NCI-H2107 treated with DMSO at 0.1 percent for 48 hours (cell line): Measurements from ENCODE around the gene NPM1.
A peak's percentile ranks its signal among the peaks of the same experiment; 100 is the strongest.
"Not testable (repeated sequence)": the region's sequence is repeated elsewhere in the genome, so short reads cannot be mapped to it uniquely, and the experiment has no call there.

ENCODE experiments used
- DNase-seq: peaks from one replicate; lab custom pipeline; 2025; ENCODE audit not compliant: unreplicated experiment; lab: John Stamatoyannopoulos, UW

The NPM1 gene, protein sequence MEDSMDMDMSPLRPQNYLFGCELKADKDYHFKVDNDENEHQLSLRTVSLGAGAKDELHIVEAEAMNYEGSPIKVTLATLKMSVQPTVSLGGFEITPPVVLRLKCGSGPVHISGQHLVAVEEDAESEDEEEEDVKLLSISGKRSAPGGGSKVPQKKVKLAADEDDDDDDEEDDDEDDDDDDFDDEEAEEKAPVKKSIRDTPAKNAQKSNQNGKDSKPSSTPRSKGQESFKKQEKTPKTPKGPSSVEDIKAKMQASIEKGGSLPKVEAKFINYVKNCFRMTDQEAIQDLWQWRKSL

DNA sequence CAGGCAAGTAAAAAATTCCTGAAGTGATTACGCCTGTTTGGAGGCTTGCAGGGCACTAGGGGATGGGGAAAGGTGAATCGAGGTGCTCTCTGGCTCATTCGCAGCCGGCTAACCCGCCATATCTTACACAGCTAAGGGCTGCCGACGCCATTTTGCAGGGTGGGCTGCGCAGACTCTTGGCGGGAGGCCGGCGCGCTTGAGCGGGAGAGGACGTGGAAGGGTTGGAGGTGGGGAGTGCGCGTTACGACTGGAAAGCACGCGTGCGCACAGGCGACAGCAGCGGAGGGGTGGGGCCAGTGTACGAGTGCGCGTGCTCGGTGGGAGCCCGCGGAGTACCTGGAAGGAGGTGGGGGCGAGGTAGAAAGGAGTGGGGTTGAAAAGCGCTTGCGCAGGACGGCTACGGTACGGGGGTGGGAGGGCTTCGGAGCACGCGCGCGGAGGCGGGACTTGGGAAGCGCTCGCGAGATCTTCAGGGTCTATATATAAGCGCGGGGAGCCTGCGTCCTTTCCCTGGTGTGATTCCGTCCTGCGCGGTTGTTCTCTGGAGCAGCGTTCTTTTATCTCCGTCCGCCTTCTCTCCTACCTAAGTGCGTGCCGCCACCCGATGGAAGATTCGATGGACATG lies at the start of gene NPM1:
TSS of gene NPM1 (plus strand) at position 505 of the 625 bp plus-strand sequence. CDS start at position 605, 100 bp downstream.
- DNase-seq: peak; percentile 89

DNA sequence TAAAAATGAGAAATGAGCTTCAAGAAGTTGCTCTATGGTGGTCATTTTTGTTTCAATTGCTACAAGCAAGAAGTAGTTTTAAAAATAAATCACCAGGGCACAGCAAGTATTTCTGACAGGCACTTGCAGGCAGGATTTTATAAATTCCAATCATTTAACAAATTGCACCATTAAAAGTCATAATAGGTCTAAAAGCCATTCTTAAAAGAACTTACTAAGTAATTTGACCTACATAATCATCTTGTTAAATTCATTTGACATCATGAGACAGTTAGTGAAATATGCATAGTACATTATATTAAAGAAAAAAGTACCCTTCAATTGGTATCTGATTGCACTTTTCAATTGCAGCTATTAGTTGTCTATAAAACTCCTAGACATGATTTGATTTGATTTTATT lies 47.6 kb upstream of the NPM1 start:
- DNase-seq: no peak

DNA sequence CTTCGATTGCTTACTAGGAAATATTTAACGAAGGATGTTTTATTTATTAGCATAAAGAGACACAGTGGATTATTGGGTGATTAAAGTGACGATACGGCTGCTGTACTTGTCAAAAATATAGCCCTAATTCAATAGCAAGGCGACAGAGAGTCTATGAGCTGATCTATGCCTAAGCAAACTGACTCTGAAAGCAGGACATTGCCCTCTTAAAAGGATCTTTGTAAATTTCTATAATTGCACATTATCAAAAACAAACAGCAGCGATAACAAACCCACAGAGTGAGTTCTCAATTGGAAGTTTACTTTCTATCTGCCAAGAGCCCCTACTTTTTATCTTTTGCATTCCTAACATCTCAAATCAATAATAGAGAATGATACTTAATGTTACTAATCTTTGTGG lies 47.2 kb upstream of the NPM1 start:
- DNase-seq: no peak

DNA sequence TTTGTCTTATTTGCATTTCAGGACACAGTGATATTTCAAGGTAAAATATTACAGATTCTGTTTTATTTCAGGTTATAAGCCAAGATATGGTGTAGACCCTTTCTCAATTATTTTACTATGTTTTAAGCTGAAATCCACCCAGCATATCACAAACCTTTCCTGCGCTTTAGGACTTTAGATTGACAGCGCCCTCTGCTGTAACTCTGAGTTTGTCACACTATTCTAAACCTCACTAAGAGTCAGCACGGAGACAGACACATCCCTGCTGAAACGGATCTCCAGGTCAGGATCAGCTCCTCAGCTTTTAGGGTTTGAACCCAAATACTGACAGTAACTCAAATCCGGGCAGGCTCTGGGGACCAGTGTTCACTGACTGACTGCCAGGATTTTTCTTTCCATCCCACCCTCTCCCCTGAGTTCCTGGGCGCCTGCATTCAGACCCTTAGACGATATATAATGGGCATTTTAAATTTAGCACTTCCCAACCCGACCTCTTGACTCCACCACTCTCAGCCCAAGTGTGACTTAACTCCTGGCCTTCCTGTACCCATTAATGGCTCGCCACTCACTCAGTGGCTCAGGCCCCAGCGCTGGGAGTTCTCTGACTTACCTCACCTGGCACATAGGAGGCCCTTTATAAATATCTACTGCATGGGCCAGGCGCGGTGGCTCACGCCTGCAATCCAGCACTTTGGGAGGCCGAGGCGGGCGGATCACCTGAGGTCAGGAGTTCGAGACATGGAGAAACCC lies 45.1 kb upstream of the NPM1 start:
- peak; percentile 22 for DNase-seq

DNA sequence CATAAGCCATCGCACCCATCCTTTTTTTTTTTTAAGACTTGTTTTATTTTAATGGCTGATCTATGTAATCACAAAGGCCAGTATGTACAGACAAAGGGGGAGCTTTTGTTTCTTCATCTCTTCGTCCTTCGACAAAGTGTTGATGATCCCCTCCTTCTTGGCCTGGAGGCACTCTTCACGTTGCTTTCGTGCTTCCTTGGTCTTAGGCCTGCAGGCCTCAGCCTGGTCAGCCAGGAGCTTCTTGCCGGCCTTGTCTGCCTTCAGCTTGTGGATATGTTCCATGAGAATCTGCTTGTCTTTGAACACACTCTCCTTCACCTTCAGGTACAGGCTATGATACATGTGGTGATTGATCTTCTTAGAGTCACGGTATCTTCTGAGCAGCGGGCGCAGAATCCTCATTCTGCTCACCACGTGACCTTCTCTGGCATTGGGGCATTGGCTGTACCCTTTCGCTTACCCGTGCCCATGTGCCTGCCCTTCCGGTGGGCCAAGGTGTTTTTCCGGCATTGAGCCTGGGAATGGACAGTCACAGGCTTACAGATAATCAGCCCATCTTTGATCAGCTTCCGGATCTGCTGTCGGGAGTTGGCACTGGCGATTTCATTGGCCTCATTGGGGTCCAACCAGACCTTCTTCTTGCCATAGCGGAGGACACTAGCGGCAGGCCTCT lies 42.6 kb upstream of the NPM1 start:
- DNase-seq: no peak

DNA sequence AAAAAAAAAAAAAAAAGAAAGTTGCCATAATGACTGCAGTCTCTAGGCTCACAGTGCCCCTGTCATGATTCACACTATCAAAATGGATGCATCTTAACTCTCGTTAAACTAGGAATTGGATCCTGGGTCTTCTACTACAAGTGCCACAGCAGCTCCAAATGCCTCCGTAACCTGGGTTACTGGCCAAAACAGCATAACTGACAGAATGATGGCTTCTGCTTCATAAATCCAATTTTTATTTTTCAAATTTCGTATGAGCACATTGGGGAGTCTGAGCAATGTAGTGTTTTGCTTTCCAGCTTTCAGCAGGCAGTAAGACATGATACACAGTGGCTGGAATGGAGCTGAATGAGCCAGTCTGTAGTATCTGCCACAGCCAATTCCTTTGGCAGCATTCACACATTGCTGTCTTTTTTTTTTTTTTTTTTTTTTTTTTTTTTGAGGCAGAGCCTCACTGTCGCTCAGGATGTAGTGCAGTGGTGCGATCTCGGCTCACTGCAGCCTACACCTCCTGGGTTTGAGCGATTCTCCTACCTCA lies 36.0 kb upstream of the NPM1 start:
- no peak for DNase-seq

DNA sequence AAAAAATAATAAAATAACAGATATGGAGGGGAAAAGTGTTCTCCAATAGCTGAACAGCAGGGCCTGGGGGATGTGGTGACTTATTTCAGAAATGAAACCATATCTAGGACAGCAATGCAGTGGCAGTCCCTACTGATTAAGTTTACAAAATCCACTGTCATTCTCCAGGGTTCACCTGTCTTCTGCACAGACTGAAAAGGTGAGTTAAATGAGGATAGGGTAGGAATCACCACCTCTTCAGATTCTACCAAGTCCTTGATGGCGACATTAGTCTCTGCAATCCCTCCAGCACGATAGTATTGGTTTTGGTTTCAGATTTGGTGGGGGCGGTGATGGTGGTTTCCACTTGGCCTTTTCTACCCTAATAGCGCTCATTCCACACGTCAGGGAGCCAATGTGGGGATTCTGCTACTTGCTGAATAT lies 32.3 kb upstream of the NPM1 start:
- DNase-seq: no peak

DNA sequence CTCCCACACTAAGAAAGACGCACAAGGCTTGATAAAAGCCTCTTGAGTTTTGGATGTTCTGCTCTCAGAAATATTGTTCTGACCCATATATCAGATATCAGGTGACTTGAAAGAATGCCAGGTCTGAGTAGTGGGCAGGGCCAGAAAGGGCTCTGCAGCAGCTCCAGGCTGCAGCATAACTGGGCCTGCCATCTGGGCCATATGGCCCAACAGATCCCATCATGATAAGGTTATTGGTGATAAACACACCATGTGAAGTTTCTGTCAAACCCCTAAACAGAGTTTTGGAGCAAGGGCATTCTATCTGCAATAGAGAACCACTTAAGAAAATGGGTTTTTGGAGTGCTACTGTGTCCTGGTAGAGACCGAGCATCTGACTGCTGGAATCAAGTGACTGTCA lies 29.8 kb upstream of the NPM1 start:
- DNase-seq: no peak

DNA sequence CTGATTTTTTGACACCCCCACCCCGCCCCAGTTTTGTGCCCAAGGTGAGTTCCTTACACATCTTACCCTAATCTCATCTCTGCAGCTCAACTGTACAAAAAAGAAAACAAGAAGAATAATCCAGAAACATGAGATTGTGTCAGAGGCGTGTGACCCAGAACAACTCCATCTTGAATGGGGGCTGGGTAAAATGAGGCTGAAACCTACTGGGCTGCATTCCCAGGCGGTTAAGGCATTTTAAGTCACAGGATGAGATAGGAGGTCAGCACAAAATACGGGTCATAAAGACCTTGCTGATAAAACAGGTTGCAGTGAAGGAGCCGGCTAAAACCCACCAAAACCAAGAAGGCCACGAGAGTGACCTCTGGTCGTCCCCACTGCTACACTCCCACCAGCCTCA lies 26.5 kb upstream of the NPM1 start:
- DNase-seq: not testable (repeated sequence)

DNA sequence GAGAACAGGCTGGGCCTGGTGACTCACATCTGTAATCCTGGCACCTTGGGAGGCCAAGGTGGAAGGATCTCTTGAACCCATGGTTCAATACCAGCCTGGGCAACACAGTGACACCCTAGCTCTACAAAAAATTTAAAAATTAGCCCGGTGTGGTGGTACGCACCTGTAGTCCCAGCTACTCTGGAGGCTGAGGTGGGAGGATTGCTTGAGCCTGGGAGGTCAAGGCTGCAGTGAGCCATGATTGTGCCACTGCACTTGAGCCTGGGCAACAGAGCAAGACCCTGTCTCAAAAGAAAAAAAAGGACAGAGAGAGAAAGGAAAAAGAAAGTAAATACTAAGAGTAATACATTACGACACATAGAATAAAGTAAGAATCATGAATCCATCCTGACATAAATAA lies 24.4 kb upstream of the NPM1 start:
- DNase-seq: not testable (repeated sequence)

DNA sequence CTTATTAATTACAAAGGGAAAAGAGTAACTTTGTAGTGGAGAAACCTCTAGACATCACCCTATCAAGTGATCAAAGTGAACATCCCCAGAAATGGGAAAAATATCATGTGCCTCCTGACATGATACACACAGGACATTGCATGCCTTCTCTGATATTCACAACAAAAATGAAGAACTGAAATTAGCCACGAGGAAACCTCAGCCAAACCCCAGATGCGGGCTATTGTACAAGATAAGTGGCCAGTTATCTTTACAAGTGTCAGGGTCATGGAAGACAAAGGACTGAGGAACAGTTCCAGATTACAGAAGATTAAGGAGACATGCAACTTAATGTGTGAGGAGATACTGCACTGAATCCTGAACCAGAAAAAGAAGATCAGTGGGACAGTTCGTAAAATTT lies 23.8 kb upstream of the NPM1 start:
- DNase-seq: no peak

DNA sequence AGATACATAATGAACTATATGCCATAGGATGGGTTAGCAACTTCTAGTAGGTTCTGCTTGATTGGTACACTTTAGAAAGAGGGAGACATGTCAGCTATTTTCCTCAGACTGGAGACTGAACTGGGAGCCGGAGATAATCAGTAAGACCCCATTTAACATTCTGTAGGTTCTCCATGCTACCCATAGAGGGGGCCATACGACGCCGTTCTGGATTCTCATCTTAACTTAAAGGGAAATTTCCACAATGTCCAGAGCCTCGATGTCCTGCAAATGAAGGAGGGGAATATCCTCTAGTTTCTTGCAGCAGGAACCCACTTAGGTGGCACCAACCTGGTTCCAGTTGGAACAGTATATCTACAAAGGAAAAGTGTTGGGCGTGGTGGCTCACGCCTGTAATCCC lies 22.3 kb upstream of the NPM1 start:
- no peak for DNase-seq

DNA sequence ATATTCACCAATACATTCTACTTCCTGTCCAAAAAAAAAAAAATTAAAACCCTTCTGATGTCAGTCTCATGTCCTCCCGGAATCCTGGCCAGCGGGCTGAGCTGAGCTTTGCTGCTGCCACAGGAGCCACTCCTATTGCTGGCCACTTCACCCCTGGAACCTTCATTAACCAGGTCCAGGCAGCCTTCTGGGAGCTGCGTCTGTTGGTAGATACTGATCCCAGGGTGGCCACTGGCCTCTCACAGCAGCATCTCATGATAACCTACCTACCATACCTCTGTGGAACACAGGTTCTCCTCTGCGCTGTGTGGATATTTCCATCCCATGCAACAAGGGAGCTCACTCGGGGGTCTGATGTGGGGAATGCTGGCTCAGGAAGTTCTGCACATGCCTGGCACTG lies 21.0 kb upstream of the NPM1 start:
- no peak for DNase-seq

DNA sequence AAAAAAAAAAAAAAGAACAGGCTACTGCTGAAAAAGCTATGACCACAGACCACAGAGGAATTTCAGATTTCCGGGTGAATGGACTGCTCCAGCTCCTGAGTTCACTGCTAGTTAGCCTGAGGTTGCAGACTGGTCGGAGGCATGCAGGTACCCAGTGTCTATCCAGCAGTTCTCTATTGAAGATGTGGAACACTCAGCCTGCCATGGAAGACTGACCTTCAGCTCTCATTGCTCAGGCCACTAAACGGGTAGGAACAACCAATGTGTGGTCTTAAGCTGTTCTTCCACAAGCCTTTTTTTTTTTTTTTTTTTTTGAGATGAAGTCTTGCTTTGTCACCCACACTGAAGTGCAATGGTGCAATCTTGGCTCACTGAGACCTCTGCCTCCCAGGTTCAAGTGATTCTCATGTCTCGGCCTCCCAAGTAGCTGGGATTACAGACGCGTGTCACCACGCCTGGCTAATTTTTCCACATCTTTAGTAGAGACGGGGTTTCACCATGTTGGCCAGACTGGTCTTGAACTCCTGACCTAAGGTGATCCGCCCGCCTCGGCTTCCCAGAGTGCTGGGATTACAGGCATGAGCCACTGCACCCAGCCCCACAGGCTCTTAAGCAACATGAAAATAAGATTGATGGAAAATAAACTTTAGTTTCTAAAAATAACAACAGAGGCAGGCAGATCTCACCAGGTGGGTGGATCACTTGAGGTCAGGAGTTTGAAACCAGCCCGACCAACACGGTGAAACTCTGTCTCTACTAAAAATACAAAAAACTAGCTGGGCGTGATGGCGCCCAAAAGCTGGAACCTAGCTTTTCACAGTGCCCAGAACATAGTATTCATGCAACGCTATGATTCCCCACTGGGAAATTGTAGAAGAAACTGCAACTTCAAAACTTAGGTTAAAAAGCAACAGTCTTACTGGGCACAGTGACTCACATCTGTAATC lies 20.0 kb upstream of the NPM1 start:
- no peak for DNase-seq

DNA sequence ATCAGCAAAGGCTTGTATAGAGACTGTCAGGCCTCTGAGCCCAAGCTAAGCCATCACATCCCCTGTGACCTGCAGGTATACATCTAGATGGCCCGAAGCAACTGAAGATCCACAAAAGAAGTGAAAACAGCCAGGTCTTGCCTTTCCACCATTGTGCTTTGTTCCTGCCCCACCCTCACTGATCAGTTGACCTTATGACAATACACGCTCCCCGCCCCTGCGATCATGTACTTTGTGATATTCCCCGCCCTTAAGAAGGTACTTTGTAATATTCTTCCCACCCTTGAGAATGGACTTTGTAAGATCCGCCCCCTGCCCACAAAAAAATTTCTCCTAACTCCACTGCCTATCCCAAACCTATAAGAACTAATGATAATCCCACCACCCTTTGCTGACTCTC lies 18.6 kb upstream of the NPM1 start:
- no peak for DNase-seq

DNA sequence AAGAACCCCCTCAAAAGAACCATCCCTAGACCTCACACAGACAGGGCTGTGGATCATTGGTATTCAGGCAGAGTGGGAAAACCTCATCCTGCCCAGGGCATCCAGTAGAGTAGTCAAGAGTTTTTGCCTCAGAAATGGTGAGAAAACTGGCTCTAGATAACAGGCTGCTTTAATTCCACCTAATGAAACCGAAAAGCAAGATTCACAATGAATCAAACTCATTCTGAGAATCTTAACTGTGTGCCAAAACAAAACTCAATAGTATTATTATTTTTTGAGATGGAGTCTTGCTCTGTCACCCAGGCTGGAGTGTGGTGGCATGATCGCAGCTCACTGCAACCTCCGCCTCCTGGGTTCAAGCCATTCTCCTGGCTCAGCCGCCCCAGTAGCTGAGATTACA lies 17.8 kb upstream of the NPM1 start:
- DNase-seq: no peak

DNA sequence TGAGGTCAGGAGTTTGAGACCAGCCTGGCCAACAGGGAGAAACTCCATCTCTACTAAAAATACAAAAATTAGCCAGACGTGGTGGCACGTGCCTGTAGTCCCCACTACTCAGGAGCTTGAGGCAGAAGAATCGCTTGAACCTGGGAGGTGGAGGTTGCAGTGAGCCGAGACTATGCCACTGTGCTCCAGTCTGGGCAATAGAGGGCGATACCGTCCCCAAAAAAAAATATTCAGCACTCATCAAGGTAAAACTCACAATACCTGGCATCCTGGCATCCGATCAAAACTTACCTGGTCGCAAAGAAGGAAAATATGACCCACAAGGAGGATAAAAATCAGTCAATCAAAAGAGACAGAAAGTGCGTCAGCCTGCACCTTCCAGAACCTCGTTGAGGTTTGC lies 16.8 kb upstream of the NPM1 start:
- not testable (repeated sequence) for DNase-seq

DNA sequence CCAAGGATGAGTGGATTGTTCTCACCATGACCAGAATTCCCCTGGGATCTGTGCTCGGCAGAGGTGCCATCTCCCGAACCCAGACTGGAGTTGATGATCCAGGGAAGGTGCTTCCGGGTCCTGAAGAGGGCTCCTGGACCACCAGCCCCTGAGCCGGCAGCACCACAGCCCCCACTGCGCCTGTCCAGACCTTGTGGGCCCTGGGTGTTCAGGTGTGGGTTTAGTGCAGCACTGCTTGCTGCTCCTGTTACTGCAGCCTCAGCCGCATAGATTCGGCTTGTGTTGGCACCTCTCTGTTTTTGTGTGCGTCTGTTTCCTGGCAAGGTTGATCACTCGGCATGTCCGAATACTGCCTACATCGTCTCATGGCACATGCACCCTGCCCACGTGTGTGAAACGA lies 16.3 kb upstream of the NPM1 start:
- DNase-seq: no peak

DNA sequence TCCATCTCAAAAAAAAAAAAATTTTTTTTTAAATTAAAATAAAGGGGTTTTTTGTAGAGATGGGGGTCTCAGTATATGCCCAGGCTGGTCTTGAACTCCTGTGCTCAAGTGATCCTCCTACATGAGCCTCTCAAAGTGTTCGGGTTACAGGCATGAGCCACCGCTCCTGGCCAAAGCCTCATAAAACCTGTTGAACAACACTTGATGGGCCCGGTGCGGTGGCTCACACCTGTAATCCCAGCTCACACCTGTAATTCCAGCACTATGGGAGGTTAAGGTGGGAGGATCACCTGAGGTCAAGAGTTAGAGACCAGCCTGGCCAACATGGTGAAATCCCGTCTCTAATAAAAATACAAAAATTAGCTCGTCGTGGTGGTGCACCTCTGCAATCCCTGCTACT lies 7.7 kb upstream of the NPM1 start:
- DNase-seq: no peak

DNA sequence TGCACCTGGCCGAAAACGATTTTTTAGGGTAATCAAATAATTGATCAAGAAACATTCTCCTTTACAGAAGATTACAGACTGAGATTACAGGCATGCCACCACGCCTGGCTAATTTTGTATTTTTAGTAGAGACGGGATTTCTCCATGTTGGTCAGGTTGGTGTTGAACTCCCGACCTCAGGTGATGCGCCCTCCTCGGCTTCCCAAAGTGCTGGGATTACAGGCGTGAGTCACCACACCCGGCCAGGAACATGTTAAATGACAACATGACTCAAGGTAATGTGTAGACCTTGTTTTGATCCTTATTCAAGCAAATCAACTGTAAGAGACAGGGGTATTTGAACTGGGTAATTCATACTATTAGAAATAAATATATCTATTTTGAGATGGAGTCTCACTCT lies 3.2 kb upstream of the NPM1 start:
- not testable (repeated sequence) for DNase-seq
